8988T (cell line): ENCODE data around the gene VWF.
A peak's percentile ranks its signal among the peaks of the same experiment; 100 is the strongest.

Experiments
- DNase-seq: peaks from one replicate; pipeline ENCODE4 v3.0.0; 2011

Gene VWF

DNA sequence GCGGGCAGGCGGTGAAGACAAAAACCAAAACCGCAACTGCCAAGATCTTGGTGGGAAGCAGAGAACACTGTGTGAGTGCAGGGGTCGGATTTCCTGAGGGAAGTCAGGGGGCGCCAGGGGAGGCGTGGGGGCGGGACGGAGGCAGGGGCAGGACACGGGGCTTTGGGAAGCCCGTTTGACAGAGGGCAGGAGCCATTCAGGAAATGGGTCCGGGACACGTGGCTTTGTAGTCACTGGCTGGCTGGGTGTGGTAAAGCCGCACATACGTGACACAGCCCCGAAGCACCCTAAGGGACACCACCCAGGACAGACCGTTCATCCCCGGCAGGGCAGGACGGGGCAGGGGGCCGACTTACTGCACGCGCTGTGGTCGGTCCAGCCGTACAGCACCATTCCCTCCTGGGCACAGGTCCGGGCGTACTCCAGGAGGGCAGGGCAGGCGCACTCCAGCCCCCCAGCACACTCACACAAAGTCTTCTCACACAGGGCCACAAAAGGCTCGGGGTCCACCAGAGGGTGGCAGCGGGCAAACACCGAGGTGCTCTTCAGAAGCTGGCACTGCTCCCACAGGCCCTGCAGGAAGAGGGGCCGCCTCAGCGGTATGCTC is 49.4 kb downstream of the VWF start:
- DNase-seq, result peak; percentile 46

DNA sequence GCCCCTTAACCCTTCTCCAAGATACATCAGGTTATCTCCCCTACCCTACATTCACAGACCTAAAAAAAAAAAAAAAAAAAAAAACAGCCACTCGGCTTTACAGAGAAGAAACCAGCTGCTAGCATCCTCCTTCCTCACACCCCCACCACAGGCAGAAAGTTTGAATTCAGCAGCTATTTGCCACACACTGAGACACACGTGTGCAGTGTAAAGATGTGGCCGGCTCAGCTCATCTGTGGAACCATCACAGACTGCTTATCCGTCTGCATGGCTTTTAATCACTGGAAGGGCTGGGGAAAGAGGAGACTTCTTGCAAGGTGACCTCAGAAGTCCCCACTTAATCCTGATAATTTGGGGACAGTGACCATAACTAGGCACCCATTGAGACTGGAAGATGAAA is 50.0 kb downstream of the VWF start:
- DNase-seq, result no peak

DNA sequence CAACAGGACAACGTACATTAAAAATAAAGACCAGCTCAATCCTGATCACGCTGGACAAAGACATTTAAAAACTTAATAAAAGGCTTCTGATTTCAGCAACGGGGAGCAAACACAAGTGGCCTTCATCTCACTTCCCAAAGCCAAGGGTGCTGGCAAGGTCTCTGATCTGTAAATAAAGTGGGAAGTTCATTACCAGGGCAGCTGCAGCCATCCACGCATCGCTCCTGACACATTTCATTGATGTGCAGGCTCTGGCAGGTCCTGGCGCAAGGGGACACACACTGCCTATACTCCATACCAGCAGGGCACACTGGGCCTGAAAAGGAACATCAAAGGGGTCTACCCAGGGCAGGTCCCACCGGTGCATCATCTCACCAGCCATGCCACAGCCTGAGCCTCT is 51.0 kb downstream of the VWF start:
- no peak for DNase-seq

DNA sequence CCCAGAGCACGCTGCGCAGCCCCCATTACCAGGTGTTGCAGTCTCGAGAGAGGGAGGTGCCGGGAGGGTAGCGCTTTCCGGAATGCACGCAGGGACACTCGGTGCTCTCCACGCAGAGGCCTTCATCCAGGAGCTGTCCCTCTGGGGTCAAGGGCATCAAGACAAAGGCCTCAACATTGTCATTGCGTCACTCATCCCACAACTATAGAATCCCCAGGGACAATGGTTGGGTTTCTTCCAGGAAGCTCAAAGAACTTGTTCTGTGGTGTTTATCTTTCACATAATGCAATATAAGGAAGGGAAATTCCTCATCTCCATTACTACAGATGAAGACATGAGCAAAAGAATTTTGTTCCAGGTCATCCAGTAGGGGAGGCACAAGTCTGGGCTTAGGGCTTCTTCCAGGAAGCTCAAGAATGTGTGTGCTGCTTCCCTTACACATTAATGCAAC is 52.1 kb downstream of the VWF start:
- no peak for DNase-seq

DNA sequence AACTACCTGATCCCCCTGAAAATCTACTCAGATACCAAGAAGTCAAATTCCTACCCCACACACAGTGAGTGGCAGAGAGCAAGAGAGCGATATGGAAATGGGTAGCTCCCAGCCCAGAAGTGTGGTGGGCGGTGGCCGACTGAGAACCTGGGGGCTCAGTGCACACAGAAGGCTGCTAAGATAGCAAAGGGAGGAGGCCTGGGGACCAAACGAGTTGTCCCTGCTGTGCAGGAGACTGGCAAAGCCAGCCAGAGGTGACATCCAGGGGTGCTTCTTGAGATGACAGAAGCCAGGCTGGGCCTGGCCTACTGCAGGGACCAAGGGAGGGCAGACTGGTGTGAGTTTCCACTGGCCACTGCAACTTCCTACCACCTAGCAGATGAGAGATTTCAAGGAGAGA is 52.9 kb downstream of the VWF start:
- no peak for DNase-seq

DNA sequence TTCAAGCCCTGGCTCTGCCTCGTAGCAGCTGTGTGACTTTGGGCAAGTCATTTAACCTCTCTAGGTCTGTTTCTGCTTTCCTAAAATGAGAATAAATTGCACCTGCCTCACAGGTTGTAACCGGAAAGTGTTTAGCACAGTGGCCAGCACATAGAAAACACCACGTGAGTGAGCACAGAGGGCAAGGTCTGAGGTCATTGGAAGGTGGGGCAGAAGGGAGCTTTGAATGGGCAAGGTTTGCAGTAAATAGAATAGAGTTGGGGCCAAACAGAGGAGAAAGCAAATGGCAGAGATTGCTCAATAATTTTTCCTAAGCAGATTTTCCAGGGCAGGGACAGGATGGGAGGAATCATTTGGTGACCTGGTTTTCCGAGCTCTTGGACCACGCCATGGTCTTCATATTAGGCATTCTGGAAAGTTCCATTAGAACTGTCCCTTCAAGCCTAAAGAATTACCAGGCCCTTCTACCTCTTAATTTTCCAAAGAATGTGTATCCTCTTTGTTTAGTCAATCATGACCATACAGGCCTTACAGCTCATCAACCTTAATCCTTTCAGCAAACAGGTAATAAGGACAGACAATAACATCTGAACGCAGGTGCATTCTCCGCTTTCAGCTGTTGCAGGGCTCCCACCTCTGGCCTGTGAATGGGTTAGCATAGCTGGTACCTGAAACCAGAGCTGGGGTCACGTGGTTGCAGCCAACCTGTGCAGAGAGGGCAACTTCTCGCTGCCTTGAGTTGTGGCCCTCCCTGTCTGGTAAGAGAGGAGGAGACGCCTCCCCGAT is 53.8 kb downstream of the VWF start:
- no peak for DNase-seq

DNA sequence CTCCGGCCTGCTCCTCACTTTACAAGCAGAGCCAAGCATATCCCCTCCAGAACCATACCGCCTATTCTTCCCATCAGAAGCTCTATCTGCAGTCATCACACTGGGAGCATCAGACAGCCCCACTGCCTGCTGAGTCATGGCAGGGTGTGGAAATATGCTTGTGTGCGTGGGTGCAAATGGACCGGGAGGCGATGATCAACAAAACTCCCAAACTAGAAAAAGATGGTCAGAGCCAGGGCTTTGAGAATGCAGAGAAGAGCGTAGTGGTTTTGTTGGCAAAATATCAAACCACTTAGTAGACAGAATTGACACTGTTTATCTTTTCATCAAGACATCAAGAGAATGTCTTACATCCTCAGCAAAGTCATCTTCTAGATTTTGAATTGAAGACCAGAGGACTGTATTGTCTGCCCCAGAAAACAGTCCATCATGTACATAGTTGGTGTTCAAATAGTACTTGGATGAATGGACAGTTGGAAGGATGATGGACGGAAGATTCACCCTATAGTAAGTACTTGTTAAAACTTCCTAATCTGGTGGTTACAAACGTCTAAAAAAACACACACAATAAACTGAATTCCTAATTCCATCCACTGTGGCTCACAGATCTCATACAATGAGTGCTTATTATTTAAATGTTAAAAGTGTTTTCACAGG is 54.9 kb downstream of the VWF start:
- DNase-seq, result no peak

DNA sequence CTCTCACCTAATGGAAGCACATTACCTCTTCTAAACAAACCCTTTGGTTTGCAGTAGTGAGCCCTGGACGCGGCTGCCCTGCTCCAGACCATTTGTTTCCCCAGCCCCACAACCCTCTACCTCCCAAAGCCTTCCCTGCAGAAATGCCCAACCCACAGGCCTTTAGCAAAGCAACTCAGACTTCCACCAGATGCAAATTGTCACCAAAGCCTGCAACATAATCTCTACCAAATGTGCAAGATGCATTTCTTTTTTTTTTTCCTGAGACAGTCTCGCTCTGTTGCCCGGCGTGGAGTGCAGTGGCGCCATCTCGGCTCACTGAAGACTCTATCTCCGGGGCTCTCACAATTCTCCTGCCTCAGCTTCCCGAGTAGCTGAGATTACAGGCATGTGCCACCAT is 56.2 kb downstream of the VWF start:
- no peak for DNase-seq

DNA sequence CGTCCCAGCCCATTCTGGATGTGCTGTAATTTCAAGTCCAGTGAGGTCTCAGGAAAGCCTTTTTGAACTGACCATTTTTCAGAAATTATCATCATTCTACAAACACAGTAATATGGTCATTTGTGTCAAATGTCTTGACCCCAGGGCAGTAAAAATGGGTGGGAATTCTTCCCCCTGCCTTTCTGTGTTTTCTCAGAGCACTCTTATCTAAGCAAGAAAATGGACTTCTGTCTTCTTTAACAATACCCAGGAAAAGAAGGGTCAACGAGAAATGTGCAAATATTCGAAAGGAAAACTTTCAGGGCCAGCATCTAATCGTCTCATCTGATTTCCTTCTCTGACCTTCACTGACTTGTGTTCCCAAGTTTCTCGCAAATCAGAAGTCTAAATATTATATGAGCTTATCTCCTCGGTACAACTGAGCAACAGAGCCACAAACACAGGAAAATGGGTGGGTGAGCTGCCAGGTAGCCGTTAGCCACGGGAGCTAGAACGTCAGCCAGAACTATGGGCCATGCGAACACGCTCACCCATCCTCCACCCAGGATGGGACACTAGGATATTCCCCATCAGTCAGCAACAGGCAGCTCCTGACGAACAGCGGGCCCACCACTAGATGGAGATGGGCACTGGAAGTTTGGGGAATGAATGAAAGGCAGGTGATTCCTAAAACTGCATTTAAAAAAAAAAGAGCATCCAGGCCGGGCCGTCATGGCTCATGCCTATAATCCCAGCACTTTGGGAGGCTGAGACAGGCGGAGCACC is 57.1 kb downstream of the VWF start:
- peak; percentile 80 for DNase-seq

DNA sequence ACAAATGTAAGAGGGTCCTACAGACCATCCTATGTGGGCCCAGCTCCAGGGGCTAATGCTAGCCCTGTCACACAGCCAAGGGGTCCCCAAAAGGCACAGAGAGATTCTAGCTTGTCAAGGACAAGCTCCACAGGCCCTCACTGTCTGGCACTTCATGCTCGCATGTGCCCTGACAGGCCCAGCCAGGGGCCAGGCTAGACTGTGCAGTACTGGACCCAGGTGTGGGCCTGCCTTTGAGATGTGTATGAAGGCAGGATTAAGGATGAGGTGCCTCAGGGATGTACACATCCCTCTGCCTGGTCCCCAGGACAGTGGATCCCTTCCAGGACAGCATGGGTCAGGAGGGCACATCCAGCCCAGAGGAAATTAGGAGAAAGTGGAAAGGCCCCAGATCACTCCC is 57.8 kb downstream of the VWF start:
- no peak for DNase-seq

DNA sequence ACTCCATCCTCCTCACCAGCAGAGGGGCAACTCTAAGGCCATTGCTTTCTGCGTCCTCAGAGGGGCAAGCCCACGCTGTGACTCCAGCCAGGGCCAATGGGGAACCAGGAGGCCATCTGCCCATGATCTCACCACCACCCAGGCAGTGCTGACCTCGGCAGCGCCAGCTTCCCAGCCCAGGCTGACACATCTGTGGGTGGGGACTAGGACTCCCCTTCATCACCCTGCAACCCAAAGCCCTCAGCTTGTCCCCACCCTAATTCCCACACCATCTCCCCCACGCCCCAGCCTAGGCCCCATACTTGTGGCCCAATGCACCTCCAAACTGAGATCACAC is 58.6 kb downstream of the VWF start:
- DNase-seq, result no peak

DNA sequence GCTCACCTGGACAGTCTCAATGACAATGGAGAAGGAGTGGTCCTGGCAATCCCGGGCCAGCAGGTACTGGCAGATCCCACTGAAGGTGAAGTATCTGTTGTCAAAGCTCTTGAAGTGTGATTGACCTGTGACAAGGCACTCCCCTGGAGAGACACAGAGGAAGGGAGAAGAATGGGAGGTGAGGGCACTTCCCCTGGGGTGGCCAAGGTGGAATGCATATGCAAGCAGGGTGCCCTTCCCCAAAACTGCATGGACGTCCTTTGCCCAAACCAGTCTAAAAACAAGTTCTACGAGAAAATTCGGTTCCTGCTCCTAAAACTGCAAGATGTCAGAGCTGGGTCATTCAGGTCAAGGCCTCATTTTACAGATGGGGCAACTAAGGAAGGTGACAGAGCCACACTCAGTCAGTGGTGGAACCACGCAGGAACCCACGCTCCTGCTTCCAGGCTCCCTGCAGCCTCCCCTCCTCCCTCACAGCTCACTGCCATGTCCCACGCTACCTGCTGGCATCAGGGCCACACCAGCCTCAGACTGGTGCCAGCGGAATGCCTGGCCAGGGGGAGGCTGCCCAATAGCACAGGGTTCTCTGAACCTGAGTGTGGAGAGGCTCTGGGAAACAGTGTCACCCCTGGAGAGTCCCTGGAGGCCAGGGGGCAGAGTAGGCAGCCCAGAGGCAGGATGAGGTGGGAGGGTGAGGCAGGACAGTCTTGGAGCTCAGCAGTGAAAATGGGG is 59.2 kb downstream of the VWF start:
- no peak for DNase-seq

DNA sequence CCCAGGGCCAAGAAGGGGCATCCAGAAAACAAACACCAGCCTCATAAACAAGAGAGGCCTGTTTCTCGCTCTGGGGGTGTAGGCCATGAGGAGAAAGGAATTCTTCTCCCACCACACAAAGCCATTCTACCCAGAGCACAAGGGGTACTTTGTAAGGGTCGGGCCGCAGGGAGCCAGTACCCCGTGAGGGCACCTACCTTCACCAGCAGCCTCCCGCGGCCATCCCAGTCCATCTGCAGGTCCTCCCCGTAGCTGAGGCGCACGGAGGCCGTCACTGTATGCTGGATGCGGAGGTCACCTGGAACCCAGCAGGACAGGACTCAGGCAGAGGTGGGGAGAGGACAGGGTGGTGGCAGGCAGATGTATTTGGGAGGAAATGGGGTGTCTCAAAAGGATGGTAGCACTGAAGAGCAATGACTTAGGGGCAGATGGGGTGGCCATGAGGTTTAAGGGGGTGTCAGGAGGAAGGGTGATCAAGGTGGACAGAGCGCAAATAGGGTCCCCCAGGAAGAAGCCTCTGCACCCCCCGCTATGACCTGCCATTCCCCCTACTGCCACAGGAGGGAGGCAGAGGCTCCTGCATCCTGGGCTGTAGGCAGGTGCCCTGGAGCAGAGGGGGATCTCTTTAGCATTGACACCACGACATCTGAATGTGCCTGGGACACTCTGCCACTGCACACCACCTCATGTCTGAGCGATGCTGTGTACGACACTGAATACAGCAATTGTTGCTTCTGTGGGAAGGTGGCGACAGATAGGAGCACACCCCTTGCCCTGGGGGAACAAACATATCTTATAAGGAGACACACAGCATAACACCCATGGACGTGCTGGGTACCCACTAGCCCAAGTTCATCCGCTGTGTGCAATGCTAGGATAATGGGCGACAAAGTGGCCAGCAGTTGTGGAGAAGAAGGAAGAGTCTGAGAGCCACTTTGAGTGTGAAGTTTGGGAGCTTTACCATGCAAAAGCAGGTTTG is 61.4 kb downstream of the VWF start:
- peak; percentile 59 for DNase-seq

DNA sequence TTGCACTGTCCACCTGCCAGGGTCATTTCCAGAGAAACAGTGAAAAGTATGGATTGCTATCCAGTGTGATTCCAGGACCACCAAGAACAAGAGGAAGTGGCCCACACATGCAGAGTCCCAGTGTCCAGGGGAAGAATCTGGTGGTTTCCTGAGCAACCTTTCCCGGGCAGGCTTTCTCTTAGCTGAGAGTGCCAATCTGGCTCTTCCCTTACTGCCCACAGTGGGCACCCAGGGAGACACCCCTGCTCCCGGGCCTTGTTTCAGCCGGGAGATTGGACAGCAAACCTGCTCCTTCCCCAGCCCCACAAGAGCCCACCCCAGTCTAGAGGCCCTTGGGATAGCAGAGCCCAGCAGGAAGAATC is 62.1 kb downstream of the VWF start:
- no peak for DNase-seq

DNA sequence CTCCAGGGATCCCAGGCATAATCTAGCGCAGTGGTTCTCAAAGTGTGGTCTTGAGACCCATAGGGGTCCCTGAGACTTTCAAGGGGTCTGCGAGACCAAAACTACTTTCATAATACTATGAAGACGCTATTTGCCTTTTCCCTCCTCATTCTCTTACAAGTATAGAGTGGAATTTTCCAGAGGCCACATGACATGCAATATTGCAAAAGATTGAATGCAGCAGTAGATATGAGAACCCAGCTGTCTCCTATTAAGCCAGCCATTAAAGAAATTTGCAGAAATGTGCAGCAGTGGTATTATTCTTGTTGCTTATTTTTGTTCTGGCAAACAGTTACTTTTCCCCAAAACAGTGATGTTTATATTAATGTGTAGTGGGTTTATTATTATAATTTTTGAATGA is 62.8 kb downstream of the VWF start:
- no peak for DNase-seq

DNA sequence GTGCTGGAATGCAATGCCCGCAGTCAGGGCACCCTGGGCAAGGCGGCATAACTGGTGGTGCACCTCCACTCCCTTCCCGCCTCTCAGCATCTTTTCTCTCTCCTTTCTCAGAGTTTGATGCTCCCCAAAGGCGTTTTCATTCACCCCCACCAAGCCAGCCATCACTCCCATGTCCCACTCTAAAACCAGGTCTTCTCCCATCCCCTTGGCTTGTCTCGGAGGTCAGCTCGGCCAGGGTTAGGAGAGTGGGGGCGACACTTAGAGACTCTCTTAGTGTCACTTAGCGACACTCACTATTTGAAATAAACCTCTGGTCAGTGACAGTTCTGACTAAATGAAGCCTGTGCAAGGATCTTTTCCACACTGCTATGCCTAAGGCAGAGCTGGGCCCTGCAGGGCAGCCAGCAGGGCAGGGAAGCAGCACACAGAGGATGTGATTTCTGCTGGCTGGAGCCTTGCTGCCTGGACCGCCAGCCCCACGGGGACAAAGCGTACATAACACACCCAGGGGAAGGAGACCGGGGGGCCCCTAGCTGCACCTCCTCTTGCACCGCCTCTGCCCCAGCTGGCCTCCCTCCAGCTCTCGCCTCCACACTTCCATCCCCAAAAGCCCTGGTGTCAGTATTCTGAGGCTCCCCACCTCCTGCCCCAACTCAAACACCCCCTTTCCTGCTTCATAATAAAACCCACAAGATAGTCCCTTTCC is 64.5 kb downstream of the VWF start:
- DNase-seq, result no peak

DNA sequence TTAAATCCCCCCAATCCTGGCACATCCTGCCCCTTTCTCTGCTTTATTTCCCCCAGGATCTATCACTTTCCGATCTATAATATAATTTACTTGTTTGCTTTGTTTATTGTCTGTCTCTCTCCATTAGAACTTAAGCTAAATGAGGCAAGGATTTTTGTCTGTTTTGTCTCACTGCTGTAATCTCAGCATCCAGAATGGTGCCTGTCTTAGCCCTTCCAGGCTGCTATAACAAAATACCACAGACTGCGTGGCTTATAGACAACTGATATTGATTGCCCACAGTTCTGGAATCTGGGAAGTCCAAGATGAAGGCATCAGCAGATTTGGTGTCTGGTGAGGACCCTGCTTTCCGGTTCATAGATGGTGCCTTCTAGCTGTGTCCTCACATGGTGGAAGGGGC is 65.2 kb downstream of the VWF start:
- DNase-seq, result no peak

DNA sequence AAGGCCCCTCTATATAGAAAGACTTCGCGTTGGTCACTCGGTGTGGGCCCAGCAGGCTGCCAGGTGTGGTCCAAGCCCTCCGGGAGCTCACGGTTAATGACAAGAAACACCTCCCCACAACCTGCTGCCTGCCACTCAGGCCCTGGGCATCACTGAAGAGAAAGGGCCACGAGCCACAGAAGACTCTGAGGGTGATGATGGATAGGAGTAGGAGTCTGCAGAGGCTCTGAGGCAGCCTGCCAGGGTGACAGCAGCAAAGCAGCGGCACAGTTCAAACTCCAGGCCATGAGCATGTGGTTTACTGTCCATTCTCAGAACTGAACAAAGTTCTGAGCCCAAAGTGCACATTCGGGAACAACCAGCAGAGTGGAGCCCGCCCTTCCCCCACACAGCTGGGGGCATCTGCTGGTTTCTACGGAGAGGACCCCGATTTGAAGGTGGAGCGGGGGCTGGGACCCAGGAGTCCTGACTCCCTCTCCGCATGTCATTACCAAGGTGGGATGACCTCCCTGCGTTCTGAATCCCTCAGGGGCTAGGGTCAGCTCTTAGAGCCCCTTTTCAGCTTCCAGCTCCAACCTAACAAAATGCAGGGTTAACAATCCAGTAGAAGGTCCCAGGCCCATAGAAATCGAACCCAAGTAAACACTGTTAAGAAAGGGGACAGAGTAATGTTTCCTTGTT is 65.8 kb downstream of the VWF start:
- no peak for DNase-seq

DNA sequence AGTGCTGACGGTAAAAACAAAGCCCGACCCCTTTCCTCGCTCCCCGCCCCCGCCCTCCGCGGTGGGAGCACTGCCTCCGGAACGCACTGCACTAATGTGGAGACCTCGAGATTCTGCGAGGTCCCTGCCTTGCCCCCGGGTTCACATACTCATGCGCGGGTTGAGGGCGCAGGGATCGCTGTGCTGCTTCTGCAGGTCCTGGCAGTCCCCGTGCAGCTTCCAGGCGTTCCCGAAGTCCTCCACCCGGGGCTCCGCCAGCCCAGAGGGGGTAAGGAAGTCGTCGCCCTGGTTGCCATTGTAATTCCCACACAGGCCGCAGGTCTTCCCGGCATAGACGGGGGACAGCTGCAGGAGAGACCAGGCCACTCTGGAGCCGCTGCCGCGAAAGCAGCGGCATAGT is 66.8 kb downstream of the VWF start:
- no peak for DNase-seq

DNA sequence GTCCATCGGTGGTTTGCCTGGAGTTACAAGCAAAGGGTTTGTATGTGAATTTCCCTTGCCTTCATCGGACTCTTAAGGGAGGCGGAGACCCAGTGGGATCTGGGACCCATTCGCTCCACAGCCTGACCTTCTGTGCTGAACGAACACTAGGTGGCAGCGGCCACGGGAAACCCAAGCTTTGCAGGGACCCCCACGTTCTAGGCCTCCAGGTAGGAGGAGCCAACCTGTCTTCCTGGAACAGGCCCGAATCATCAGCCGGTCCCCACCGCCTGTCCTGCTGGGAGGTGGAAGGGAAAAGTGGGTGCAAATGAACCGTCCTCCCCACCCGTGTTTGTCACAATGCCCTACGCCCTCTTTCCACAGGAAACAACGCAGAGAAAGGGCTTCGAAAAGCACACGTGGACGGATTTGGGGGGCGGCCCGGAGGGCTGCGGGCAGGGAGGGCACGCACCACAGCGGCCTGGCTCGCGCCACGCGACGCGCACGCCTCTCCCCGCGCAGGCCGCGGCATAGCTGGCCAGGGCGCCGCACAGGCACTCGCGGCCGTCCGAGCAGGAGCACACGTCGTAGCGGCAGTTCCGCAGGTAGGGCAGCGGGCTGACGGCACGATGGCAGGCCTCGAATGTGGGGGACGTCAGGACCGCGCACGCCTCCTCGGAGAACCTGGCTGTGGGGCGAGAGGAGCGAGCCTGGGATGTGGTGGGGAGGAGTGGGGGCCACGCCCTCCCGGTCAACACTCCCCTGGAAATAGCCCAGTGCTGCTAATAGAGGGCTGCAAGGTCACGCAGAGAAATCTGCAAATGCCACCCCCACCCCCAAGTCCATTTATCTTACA is 67.8 kb downstream of the VWF start:
- DNase-seq, result peak; percentile 41
